Neural progenitor cell (in vitro differentiated cells): ENCODE results near the gene CLEC10A. TPM values are rescaled to one million over a fixed set of nuclear protein-coding genes. Genes with fewer than 3 reads are reported as not detected.

Source experiments
- DNase-seq: peaks from one replicate; pipeline ENCODE4 v3.0.0-alpha.2; 2016; ENCODE audit warnings: low spot score
- H2AFZ ChIP-seq: fragments of 200-600 bp; sonication (generic); replicated peaks from 2 replicates; pipeline ENCODE4 v1.6.1; 2016; ENCODE audit warnings: antibody characterized with exemption
- H3F3A ChIP-seq: fragments of 200-600 bp; sonication (generic); 2 replicates; pipeline ENCODE4 v1.6.1; 2016; ENCODE audit warnings: antibody characterized with exemption, low read depth
- H3K27ac ChIP-seq: fragments of 200-600 bp; sonication (generic); 2 replicates; pipeline ENCODE4 v1.5.1; 2016; ENCODE audit warnings: mild to moderate bottlenecking
- H3K27me3 ChIP-seq: fragments of 200-600 bp; sonication (generic); 2 replicates; pipeline ENCODE4 v1.6.1; 2016; ENCODE audit warnings: mild to moderate bottlenecking, moderate library complexity
- H3K36me3 ChIP-seq: fragments of 200-600 bp; sonication (generic); 2 replicates; pipeline ENCODE4 v1.5.1; 2016
- H3K4me1 ChIP-seq: fragments of 200-600 bp; sonication (generic); 2 replicates; pipeline ENCODE4 v1.6.1; 2016; ENCODE audit warnings: mixed run types
- H3K4me2 ChIP-seq: fragments of 200-600 bp; sonication (generic); 2 replicates; pipeline ENCODE4 v1.6.1; 2016
- H3K4me3 ChIP-seq: fragments of 200-600 bp; sonication (generic); 2 replicates; pipeline ENCODE4 v1.5.1; 2016
- H3K79me2 ChIP-seq: fragments of 200-600 bp; sonication (generic); 2 replicates; pipeline ENCODE4 v1.6.1; 2016; ENCODE audit warnings: low read depth
- H3K9ac ChIP-seq: fragments of 200-600 bp; sonication (generic); 2 replicates; pipeline ENCODE4 v1.6.1; 2016
- H3K9me3 ChIP-seq: fragments of 200-600 bp; sonication (generic); 2 replicates; pipeline ENCODE4 v1.5.1; 2016; ENCODE audit warnings: low read depth
- H4K20me1 ChIP-seq: fragments of 200-600 bp; sonication (generic); 2 replicates; pipeline ENCODE4 v1.6.1; 2016; ENCODE audit warnings: low read depth
- H3K27ac Mint-ChIP-seq: 3 replicates; pipeline ENCODE4 v1.8.0; 2021; ENCODE audit warnings: mixed read lengths
- H3K27me3 Mint-ChIP-seq: 2 replicates; pipeline ENCODE4 v1.8.0; 2022; ENCODE audit warnings: low read depth, mild to moderate bottlenecking, inconsistent platforms, moderate library complexity, mixed read lengths; ENCODE audit not compliant: insufficient read depth
- H3K36me3 Mint-ChIP-seq: 3 replicates; pipeline ENCODE4 v1.8.0; 2021; ENCODE audit warnings: mixed read lengths
- H3K4me1 Mint-ChIP-seq: 3 replicates; pipeline ENCODE4 v1.8.0; 2021; ENCODE audit warnings: mixed read lengths
- H3K4me3 Mint-ChIP-seq: 3 replicates; pipeline ENCODE4 v1.8.0; 2021; ENCODE audit warnings: mild to moderate bottlenecking, moderate library complexity, mixed read lengths
- H3K9me3 Mint-ChIP-seq: 3 replicates; pipeline ENCODE4 v1.8.0; 2020; ENCODE audit warnings: mixed read lengths
- CTCF ChIP-seq: fragments of 200-600 bp; sonication (generic); IDR thresholded peaks from 2 replicates; pipeline ENCODE4 v1.5.1; 2017; ENCODE audit warnings: antibody characterized with exemption, mild to moderate bottlenecking
- EZH2 ChIP-seq: fragments of 200-600 bp; sonication (generic); IDR thresholded peaks from 2 replicates; pipeline ENCODE4 v1.6.1; 2017; ENCODE audit warnings: antibody characterized with exemption, mild to moderate bottlenecking, moderate library complexity
- EZH2phosphoT487 ChIP-seq: fragments of 200-600 bp; sonication (generic); IDR thresholded peaks from 2 replicates; pipeline ENCODE4 v1.6.1; 2017; ENCODE audit warnings: antibody characterized with exemption
- total RNA-seq: library from RNA; depleted of rRNA; stranded (reverse); fragments of >200 nt; gene quantifications from 2 replicates; pipeline ENCODE4 v1.2.3, GENCODE V29; 2015; ENCODE audit warnings: low replicate concordance

The CLEC10A gene
- total RNA-seq, 1 donor from 2014 or later: not detected

GRCh38 chr17:7113273-7114071 is 33.4 kb upstream of the CLEC10A start:
- Histone ChIP-seq H4K20me1 (no peaks in the 10 kb centered on the region), H3K79me2 (no peaks in the 10 kb centered on the region), H3F3A (no peaks in the 10 kb centered on the region), H3K9ac (no peak overlapping the region), H2AFZ (no peak overlapping the region), H3K4me3 (no peak overlapping the region), H3K36me3 (no peaks in the 10 kb centered on the region), H3K27ac (no peak overlapping the region), H3K27me3 (no peaks in the 10 kb centered on the region), H3K9me3 (no peaks in the 10 kb centered on the region), H3K4me1 (no peaks in the 10 kb centered on the region), H3K4me2 (no peak overlapping the region)
- no peaks in the 10 kb centered on the region for H3K36me3 Mint-ChIP-seq
- no peak overlapping the region for H3K27ac Mint-ChIP-seq
- peaks cover 9% of the 10 kb centered on the region for H3K27me3 Mint-ChIP-seq
- DNase-seq: no peak
- H3K9me3 Mint-ChIP-seq: peaks cover 2% of the 10 kb centered on the region
- no peak overlapping the region for H3K4me3 Mint-ChIP-seq
- TF ChIP-seq EZH2: no peak
- no peak for TF ChIP-seq EZH2phosphoT487
- TF ChIP-seq CTCF: no peak
- peaks cover 30% of the 10 kb centered on the region for H3K4me1 Mint-ChIP-seq

GRCh38 chr17:7112510-7113108 is 32.6 kb upstream of the CLEC10A start:
- Histone ChIP-seq H3K4me1 (no peaks in the 10 kb centered on the region), H3K27ac (no peak overlapping the region), H3K9ac (no peak overlapping the region), H3K4me2 (no peak overlapping the region), H3F3A (no peaks in the 10 kb centered on the region), H2AFZ (no peak overlapping the region), H3K27me3 (no peaks in the 10 kb centered on the region), H4K20me1 (no peaks in the 10 kb centered on the region), H3K36me3 (no peaks in the 10 kb centered on the region), H3K79me2 (no peaks in the 10 kb centered on the region), H3K9me3 (no peaks in the 10 kb centered on the region), H3K4me3 (no peak overlapping the region)
- peaks cover 2% of the 10 kb centered on the region for H3K9me3 Mint-ChIP-seq
- no peaks in the 10 kb centered on the region for H3K36me3 Mint-ChIP-seq
- no peak overlapping the region for H3K27ac Mint-ChIP-seq
- TF ChIP-seq EZH2: no peak
- no peak for TF ChIP-seq CTCF
- no peak for TF ChIP-seq EZH2phosphoT487
- peaks cover 30% of the 10 kb centered on the region for H3K4me1 Mint-ChIP-seq
- no peak for DNase-seq
- peaks cover 9% of the 10 kb centered on the region for H3K27me3 Mint-ChIP-seq
- no peak overlapping the region for H3K4me3 Mint-ChIP-seq

GRCh38 chr17:7111784-7112509 is 31.9 kb upstream of the CLEC10A start:
- TF ChIP-seq CTCF: no peak
- TF ChIP-seq EZH2phosphoT487: no peak
- no peak for TF ChIP-seq EZH2
- Histone ChIP-seq H3K36me3 (no peaks in the 10 kb centered on the region), H3K9ac (no peak overlapping the region), H3K4me1 (no peaks in the 10 kb centered on the region), H3K4me2 (no peak overlapping the region), H4K20me1 (no peaks in the 10 kb centered on the region), H3F3A (no peaks in the 10 kb centered on the region), H2AFZ (no peak overlapping the region), H3K27me3 (no peaks in the 10 kb centered on the region), H3K4me3 (no peak overlapping the region), H3K79me2 (no peaks in the 10 kb centered on the region), H3K9me3 (no peaks in the 10 kb centered on the region), H3K27ac (no peak overlapping the region)
- Mint-ChIP-seq H3K36me3 (no peaks in the 10 kb centered on the region), H3K27ac (no peak overlapping the region), H3K4me1 (peaks cover 34% of the 10 kb centered on the region), H3K27me3 (peaks cover 9% of the 10 kb centered on the region), H3K4me3 (peak overlapping the region; percentile 37), H3K9me3 (peaks cover 2% of the 10 kb centered on the region)
- DNase-seq: no peak
